Tibial artery (tissue), 4 donors: ENCODE results near the gene KRT36.

Experiments
- DNase-seq, 2 donors: peaks; one replicate each; pipeline ENCODE4 v3.0.0-alpha.2; 2019
- H3K27ac ChIP-seq, 2 donors: fragments of 200-600 bp; sonication (generic) in 1 of 2; 1 replicate in 1 of 2; 2 replicates in 1 of 2; pipeline ENCODE4 v1.5.1; 2018 to 2019; ENCODE audit warnings: mild to moderate bottlenecking in 1 of 2
- H3K27me3 ChIP-seq, 2 donors: fragments of 200-600 bp; sonication (generic) in 1 of 2; one replicate each; pipeline versions ENCODE4 v1.5.1 to v1.6.0; 2016 to 2019
- H3K36me3 ChIP-seq, 3 donors: fragments of 200-600 bp; sonication (generic) in 2 of 3; one replicate each; pipeline ENCODE4 v1.5.1; 2016 to 2019; ENCODE audit warnings: mild to moderate bottlenecking in 2 of 3
- H3K4me1 ChIP-seq, 4 donors: fragments of 200-600 bp; sonication (generic) in 2 of 4; 1 replicate in 3 of 4; 2 replicates in 1 of 4; pipeline ENCODE4 v1.5.1; 2016 to 2019
- H3K4me3 ChIP-seq, 2 donors: fragments of 200-600 bp; sonication (generic) in 1 of 2; 1 replicate in 1 of 2; 2 replicates in 1 of 2; pipeline ENCODE4 v1.5.1; 2018 to 2019; ENCODE audit warnings: mild to moderate bottlenecking in 2 of 2
- H3K9me3 ChIP-seq, 3 donors: fragments of 200-600 bp; sonication (generic) in 1 of 3; one replicate each; pipeline ENCODE4 v1.5.1; 2016 to 2019
- CTCF ChIP-seq, 2 experiments: fragments of 200-600 bp in 1 of 2; fragments of 450-650 bp in 1 of 2; IDR thresholded peaks; one replicate each; pipeline ENCODE4 v1.5.1; 2017 to 2019; ENCODE audit warnings: antibody characterized with exemption in 2 of 2, mild to moderate bottlenecking in 1 of 2, moderate library complexity in 1 of 2
- intact Hi-C: fragments of 100-400 bp; cut with DNase I; formaldehyde crosslinking; loops from one replicate; pipeline ENCODE4 v1.15.0; 2023; ENCODE audit warnings: low total_unique reads

KRT36 gene

GRCh38 chr17:41524261-41524660 lies 34.6 kb upstream of the KRT36 start:
- TF ChIP-seq CTCF (IDR thresholded peaks at IDR 0.05) = no peak
- peaks cover 4 to 57% of the 10 kb centered on the region in 2 donors for H3K27me3 ChIP-seq
- H3K27ac ChIP-seq = no peak overlapping the region
- DNase-seq = no peak
- no peak overlapping the region for H3K4me3 ChIP-seq
- intact Hi-C loops = no loop called here
- peaks cover 0 to 30% (median 13%) of the 10 kb centered on the region in 4 donors for H3K4me1 ChIP-seq
- no peaks in the 10 kb centered on the region for H3K9me3 ChIP-seq
- no peaks in the 10 kb centered on the region for H3K36me3 ChIP-seq

DNA sequence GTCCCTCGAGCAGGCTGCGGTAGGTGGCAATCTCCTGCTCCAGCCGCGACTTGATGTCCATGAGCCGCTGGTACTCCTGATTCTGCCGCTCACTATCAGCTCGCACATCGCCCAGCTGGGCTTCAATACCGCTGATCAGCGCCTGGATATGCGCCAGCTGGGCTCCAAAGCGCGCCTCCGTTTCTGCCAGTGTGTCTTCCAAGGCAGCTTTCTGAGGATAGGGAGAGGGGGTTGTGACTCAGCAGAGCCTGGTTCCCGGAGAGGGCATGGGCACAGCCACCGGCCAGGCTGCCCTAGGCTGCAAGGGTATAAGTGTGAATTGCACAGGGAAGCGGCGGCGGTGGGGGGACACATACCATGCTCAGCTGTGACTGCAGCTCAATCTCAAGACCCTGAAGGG lies 34.1 kb upstream of the KRT36 start:
- Histone ChIP-seq H3K27ac (no peak overlapping the region), H3K4me1 (peaks cover 0 to 30% (median 13%) of the 10 kb centered on the region in 4 donors), H3K9me3 (no peaks in the 10 kb centered on the region), H3K4me3 (no peak overlapping the region), H3K36me3 (no peaks in the 10 kb centered on the region), H3K27me3 (peaks cover 4 to 52% of the 10 kb centered on the region in 2 donors)
- DNase-seq = no peak
- TF ChIP-seq CTCF (IDR thresholded peaks at IDR 0.05) = no peak
- intact Hi-C loops = no loop called here

DNA sequence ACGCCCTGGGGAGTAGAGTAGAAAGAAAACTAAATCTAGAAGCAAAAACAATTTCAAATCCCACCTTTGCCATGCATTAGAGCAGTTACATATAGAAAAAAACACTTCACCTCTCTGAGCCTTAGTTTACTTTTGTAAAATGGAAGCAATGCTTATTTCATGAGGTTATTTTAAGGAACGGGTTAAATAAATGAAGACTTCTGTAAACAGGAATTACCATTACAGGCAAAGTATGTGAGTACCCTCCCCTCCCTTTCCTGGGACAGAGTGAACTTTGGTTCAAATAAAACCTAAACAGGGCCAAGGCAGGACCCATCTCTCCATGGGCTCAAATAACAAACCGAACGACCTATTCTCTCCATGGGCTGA lies 33.5 kb upstream of the KRT36 start:
- no peaks in the 10 kb centered on the region for H3K9me3 ChIP-seq
- intact Hi-C loops = no loop called here
- peaks cover 4 to 46% of the 10 kb centered on the region in 2 donors for H3K27me3 ChIP-seq
- no peak for TF ChIP-seq CTCF (IDR thresholded peaks at IDR 0.05)
- peaks cover 0 to 26% (median 11%) of the 10 kb centered on the region in 4 donors for H3K4me1 ChIP-seq
- no peaks in the 10 kb centered on the region for H3K36me3 ChIP-seq
- no peak overlapping the region for H3K4me3 ChIP-seq
- no peak overlapping the region for H3K27ac ChIP-seq
- DNase-seq = no peak

DNA sequence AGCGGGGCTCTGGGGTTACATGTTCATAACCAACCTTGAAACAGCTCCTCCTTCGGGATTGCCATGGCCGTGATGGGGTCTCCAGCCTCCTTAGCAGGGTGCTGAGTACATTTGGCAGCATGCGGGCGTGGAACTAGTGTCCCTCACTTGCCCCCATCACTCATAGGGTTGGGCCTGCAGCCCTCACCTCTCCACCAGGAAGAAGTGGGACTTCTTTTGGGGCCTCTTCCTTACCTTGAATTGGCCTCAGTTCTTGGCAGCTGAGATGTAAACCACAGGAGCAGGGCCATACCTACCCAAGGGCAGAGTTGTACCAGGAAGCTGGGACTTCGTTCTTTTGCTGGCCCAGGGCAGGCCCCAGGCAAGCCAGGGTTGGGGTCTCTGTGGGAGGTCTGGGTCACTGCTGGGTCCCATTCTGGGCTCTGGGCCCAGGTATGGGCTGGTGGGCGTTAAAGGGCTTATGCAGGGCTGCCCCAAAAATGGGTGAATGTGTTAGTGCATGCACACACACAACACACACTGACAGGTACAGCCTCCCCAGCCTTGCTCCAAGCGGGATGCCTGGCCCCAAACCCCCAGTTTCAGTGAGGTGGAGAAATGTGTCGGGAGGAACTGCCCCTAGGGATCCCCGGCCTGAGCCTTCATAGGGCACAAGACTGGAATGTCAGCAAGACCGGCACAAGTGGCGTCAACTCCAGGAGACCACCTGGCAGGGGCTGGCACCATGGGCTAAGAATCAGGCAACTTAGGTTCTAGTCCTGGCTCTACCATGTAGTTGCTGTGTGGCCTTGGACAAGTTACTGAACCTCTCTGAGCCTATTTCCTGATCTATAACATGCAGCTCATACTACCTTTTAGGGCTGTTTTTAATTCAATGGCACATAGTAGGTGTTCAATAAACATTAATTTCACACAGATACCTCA lies 32.9 kb upstream of the KRT36 start:
- intact Hi-C loops = no loop called here
- DNase-seq = no peak
- no peak overlapping the region for H3K27ac ChIP-seq
- no peaks in the 10 kb centered on the region for H3K36me3 ChIP-seq
- H3K4me1 ChIP-seq = peaks cover 0 to 19% (median 5%) of the 10 kb centered on the region in 4 donors
- no peak overlapping the region for H3K4me3 ChIP-seq
- TF ChIP-seq CTCF (IDR thresholded peaks at IDR 0.05) = no peak
- no peaks in the 10 kb centered on the region for H3K9me3 ChIP-seq
- H3K27me3 ChIP-seq = peaks cover under 1 to 43% of the 10 kb centered on the region in 2 donors

DNA sequence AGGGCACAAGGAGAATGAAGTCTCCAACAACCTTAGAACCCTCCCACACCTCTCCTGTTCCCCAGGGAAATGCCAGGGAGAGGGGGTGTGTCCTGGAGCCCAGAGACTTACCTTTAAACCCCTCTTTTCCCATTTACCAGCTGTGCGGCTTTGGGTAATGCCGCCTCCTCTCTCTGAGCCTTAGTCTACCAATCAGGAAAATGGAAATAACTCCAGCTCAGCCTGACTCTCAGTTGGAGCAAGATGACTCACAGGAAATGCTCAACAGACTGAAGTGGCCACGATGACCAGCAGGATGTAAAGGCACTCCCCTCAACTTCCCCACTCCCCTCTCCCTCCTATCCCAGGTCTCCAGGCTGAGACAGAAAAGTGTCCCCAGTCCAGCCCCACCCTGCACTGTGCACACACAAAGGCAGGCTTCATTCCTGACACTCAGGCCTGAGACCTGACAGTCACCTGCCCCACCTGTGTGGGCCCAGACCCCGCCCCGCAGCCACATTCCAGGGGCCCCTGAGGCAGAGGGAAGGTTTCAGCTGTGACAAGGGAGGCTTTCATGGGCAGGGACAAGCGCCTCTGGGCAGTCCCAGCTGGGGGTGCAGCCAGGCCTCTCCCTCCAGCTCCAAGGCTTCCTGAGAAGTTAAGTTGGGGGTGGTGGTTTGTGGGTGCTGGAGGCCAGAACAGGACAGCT lies 32.0 kb upstream of the KRT36 start:
- Histone ChIP-seq H3K27me3 (peaks cover 0 to 34% of the 10 kb centered on the region in 2 donors), H3K4me1 (peaks cover 0 to 16% (median 0%) of the 10 kb centered on the region in 4 donors), H3K27ac (no peak overlapping the region), H3K9me3 (no peaks in the 10 kb centered on the region), H3K4me3 (no peak overlapping the region), H3K36me3 (no peaks in the 10 kb centered on the region)
- no peak for TF ChIP-seq CTCF (IDR thresholded peaks at IDR 0.05)
- intact Hi-C loops = no loop called here
- no peak for DNase-seq
